Trophoblast cell (in vitro differentiated cells and primary cell): ENCODE results near the gene P3H1.
"Not testable (repeated sequence)": the region's sequence is repeated elsewhere in the genome, so short reads cannot be mapped to it uniquely, and the experiment has no call there.

ENCODE experiments used
- DNase-seq, 2 donors: peaks; one replicate each; pipeline ENCODE4 v3.0.0-alpha.2; 2016
- H2AFZ ChIP-seq: 2 replicates; pipeline ENCODE4 v1.6.1; 2013; ENCODE audit warnings: low read length, moderate library complexity, mild to moderate bottlenecking; ENCODE audit not compliant: insufficient read depth, poor library complexity
- H2AK5ac ChIP-seq: 2 replicates; pipeline ENCODE4 v1.6.1; 2013; ENCODE audit warnings: mild to moderate bottlenecking, low read length
- H2BK120ac ChIP-seq: 2 replicates; pipeline ENCODE4 v1.6.1; 2013; ENCODE audit warnings: low read length, mild to moderate bottlenecking, moderate library complexity; ENCODE audit not compliant: insufficient read depth, poor library complexity
- H2BK12ac ChIP-seq: 2 replicates; pipeline ENCODE4 v1.6.1; 2013; ENCODE audit warnings: mild to moderate bottlenecking, low read length, moderate library complexity
- H2BK5ac ChIP-seq: 2 replicates; pipeline ENCODE4 v1.6.1; 2013; ENCODE audit warnings: low read length, low read depth, moderate library complexity, mild to moderate bottlenecking; ENCODE audit not compliant: poor library complexity
- H3K14ac ChIP-seq: 2 replicates; pipeline ENCODE4 v1.6.1; 2013; ENCODE audit warnings: mild to moderate bottlenecking, low read length
- H3K18ac ChIP-seq: 2 replicates; pipeline ENCODE4 v1.6.1; 2013; ENCODE audit warnings: mild to moderate bottlenecking, low read length
- H3K23ac ChIP-seq: 2 replicates; pipeline ENCODE4 v1.6.1; 2013; ENCODE audit warnings: low read length
- H3K27ac ChIP-seq: 2 replicates; pipeline ENCODE4 v1.5.1; 2013; ENCODE audit warnings: low read depth, mild to moderate bottlenecking, inconsistent platforms, low read length, moderate library complexity
- H3K27me3 ChIP-seq: 2 replicates; pipeline ENCODE4 v1.6.1; 2013; ENCODE audit warnings: inconsistent platforms, mild to moderate bottlenecking, low read length, moderate library complexity; ENCODE audit not compliant: insufficient read depth
- H3K36me3 ChIP-seq, 2 experiments: 1 replicate in 1 of 2; 2 replicates in 1 of 2; pipeline ENCODE4 v1.6.1; 2013; ENCODE audit warnings: low read length in 2 of 2, mild to moderate bottlenecking in 2 of 2, moderate library complexity in 1 of 2; ENCODE audit not compliant: insufficient read depth in 2 of 2, control insufficient read depth in 1 of 2
- H3K4ac ChIP-seq: 2 replicates; pipeline ENCODE4 v1.6.1; 2013; ENCODE audit warnings: low read depth, mild to moderate bottlenecking, low read length, moderate library complexity
- H3K4me1 ChIP-seq, 2 experiments: 1 replicate in 1 of 2; 2 replicates in 1 of 2; pipeline ENCODE4 v1.6.1; 2013; ENCODE audit warnings: low read length in 2 of 2, mild to moderate bottlenecking in 2 of 2, moderate library complexity in 1 of 2; ENCODE audit not compliant: insufficient read depth in 2 of 2, control insufficient read depth in 1 of 2
- H3K4me2 ChIP-seq: 2 replicates; pipeline ENCODE4 v1.6.1; 2013; ENCODE audit warnings: inconsistent platforms, mild to moderate bottlenecking, low read length, moderate library complexity
- H3K4me3 ChIP-seq: 2 replicates; pipeline ENCODE4 v1.5.1; 2013; ENCODE audit warnings: mild to moderate bottlenecking, low read depth, low read length, inconsistent platforms
- H3K79me1 ChIP-seq: one replicate; pipeline ENCODE4 v1.6.1; 2013; ENCODE audit warnings: low read length
- H3K79me2 ChIP-seq: 2 replicates; pipeline ENCODE4 v1.6.1; 2013; ENCODE audit warnings: low read length, mild to moderate bottlenecking; ENCODE audit not compliant: control insufficient read depth, insufficient read depth, poor library complexity
- H3K9ac ChIP-seq: 2 replicates; pipeline ENCODE4 v1.6.1; 2013; ENCODE audit warnings: mild to moderate bottlenecking, low read length
- H3K9me3 ChIP-seq: 2 replicates; pipeline ENCODE4 v1.6.1; 2013; ENCODE audit warnings: low read depth, mild to moderate bottlenecking, control low read depth, inconsistent platforms, low read length; ENCODE audit not compliant: insufficient read depth
- H4K12ac ChIP-seq: 2 replicates; pipeline ENCODE4 v1.6.1; 2013; ENCODE audit warnings: low read depth, mild to moderate bottlenecking, low read length, moderate library complexity
- H4K8ac ChIP-seq: 2 replicates; pipeline ENCODE4 v1.6.1; 2013; ENCODE audit warnings: low read depth, mild to moderate bottlenecking, low read length, moderate library complexity
- H4K91ac ChIP-seq: one replicate; pipeline ENCODE4 v1.6.1; 2013; ENCODE audit warnings: low read depth, mild to moderate bottlenecking, low read length, moderate library complexity
- WGBS: extraction: QIAGEN DNeasy Blood & Tissue Kit; methylation state at CpG from one replicate; pipeline ENCODE4 v1.1.7; 2013; ENCODE audit warnings: missing lambda C conversion rate; ENCODE audit not compliant: insufficient read length, insufficient coverage; ENCODE audit errors: extremely low coverage; 5-methylcytosine and 5-hydroxymethylcytosine counted together

P3H1 gene

DNA sequence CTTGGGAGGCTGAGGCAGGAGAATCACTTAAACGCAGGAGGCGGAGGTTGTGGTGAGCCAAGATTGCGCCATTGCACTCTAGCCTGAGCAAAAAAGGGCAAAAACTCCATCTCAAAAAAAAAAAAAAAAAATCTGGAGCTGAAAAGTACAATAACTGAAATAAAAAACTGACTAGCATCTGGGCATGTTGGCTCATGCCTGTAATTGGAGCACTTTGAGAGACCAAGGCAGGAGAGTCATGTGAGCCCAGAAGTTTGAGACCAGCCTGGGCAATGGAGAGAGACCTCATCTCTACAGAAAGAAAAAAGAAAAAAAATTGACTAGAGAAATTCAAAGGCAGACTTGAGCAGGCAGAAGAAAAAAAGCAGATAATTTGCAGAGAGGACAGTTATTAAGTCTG lies 44.9 kb downstream of the P3H1 start:
- no peak overlapping the region for H4K12ac ChIP-seq
- H3K4me1 ChIP-seq, result no peaks in the 10 kb centered on the region
- H3K9ac ChIP-seq, result no peak overlapping the region
- H4K8ac ChIP-seq, result no peak overlapping the region
- H3K9me3 ChIP-seq, result no peaks in the 10 kb centered on the region
- no peak overlapping the region for H3K27ac ChIP-seq
- no peak overlapping the region for H3K4ac ChIP-seq
- no peak overlapping the region for H3K14ac ChIP-seq
- no peak overlapping the region for H4K91ac ChIP-seq
- no peak overlapping the region for H2BK120ac ChIP-seq
- DNase-seq, result no peak
- no peak overlapping the region for H3K4me2 ChIP-seq
- no peaks in the 10 kb centered on the region for H3K79me2 ChIP-seq
- no CpG with 5 or more reads among the region's 3 CpGs for WGBS
- H2AK5ac ChIP-seq, result no peak overlapping the region
- H3K27me3 ChIP-seq, result no peaks in the 10 kb centered on the region
- no peak overlapping the region for H3K18ac ChIP-seq
- H3K23ac ChIP-seq, result no peak overlapping the region
- no peak overlapping the region for H3K4me3 ChIP-seq
- no peak overlapping the region for H2BK12ac ChIP-seq
- H3K36me3 ChIP-seq, result peaks cover 0 to 3% of the 10 kb centered on the region in 2 experiments
- no peak overlapping the region for H2AFZ ChIP-seq
- no peaks in the 10 kb centered on the region for H3K79me1 ChIP-seq
- no peak overlapping the region for H2BK5ac ChIP-seq

DNA sequence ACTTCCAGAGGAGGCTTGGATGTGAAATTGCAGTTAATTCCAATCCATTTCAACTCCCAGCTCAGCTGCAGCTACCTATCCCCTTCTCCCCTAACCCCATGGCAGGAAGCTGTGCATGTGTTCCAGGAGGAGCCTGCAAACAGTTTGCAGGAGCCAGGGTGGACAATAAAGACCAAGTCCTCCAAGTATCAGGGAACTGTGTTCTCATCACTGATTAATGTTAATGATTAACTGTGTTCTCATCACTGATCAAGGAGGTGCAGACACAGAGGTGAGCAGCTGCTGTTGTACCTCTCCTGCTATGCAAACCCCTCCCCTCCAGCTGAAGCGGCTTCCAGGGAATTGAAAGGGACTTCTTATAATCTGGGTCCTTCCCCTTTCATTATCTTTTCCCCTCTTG lies 46.0 kb downstream of the P3H1 start:
- no peak overlapping the region for H3K4me3 ChIP-seq
- WGBS, result no CpG with 5 or more reads among the region's 1 CpG
- no peak overlapping the region for H3K4me2 ChIP-seq
- no peak overlapping the region for H4K12ac ChIP-seq
- no peaks in the 10 kb centered on the region for H3K27me3 ChIP-seq
- no peaks in the 10 kb centered on the region for H3K79me2 ChIP-seq
- no peak overlapping the region for H2BK120ac ChIP-seq
- H3K18ac ChIP-seq, result no peak overlapping the region
- H2AK5ac ChIP-seq, result no peak overlapping the region
- H3K9ac ChIP-seq, result no peak overlapping the region
- H3K9me3 ChIP-seq, result peaks cover 1% of the 10 kb centered on the region
- H2BK12ac ChIP-seq, result no peak overlapping the region
- no peak overlapping the region for H3K23ac ChIP-seq
- DNase-seq, result no peak
- H3K14ac ChIP-seq, result no peak overlapping the region
- H2BK5ac ChIP-seq, result no peak overlapping the region
- H2AFZ ChIP-seq, result no peak overlapping the region
- H3K4me1 ChIP-seq, result no peaks in the 10 kb centered on the region
- H4K91ac ChIP-seq, result no peak overlapping the region
- H3K79me1 ChIP-seq, result no peaks in the 10 kb centered on the region
- H4K8ac ChIP-seq, result no peak overlapping the region
- H3K27ac ChIP-seq, result no peak overlapping the region
- H3K4ac ChIP-seq, result no peak overlapping the region
- peaks cover 0 to 3% of the 10 kb centered on the region in 2 experiments for H3K36me3 ChIP-seq

DNA sequence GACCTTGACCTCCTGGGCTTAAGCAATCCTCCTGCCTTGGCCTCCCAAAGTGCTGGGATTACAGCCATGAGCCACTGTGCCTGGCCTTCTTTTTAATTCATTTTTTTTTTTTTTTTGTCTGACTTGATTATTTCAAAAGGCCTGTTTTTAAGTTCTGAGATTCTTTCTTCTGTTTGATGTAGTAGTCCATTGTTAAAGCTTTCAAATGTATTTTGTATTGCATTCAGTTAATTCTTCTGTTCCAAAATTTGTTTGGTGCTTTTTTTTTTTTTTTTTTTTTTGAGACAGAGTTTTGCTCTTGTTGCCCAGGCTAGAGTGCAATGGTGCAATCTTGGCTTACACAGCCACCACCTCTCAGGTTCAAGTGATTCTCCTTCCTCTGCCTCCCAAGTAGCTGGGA lies 52.4 kb downstream of the P3H1 start:
- DNase-seq, H3K14ac ChIP-seq, H2AK5ac ChIP-seq, H2BK120ac ChIP-seq, H4K8ac ChIP-seq, H3K79me1 ChIP-seq, H3K79me2 ChIP-seq, H2BK12ac ChIP-seq, H3K18ac ChIP-seq, H3K27me3 ChIP-seq, H3K36me3 ChIP-seq, H3K4ac ChIP-seq, H2AFZ ChIP-seq, H2BK5ac ChIP-seq, H3K4me1 ChIP-seq, H4K12ac ChIP-seq, H3K23ac ChIP-seq, H3K27ac ChIP-seq, H3K4me2 ChIP-seq, H3K9ac ChIP-seq, H3K4me3 ChIP-seq, H4K91ac ChIP-seq, H3K9me3 ChIP-seq: not testable (repeated sequence)

DNA sequence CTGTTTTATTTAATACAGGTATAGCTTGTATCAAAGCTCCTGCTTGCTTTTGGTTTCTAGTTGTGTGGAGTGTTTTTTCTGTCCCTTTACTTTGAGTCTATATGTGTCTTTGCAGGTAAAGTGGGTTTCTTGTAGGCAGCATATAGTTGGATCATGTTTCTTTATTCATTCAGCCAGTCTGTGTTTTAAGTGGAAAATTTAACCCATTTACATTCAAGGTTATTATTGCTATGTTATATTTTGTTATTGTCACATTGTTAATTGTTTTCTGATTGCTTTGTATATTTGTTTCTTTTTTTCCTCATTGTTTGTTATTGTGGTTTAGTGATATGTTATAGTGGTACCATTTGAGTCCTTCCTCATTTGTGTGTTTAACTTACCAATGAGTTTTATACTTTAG lies 53.5 kb downstream of the P3H1 start:
- H3K79me2 ChIP-seq, result no peaks in the 10 kb centered on the region
- no peak for DNase-seq
- no peak overlapping the region for H2AFZ ChIP-seq
- H3K18ac ChIP-seq, result no peak overlapping the region
- peaks cover 4% of the 10 kb centered on the region for H3K9me3 ChIP-seq
- no peak overlapping the region for H2BK5ac ChIP-seq
- no peak overlapping the region for H2BK120ac ChIP-seq
- H3K23ac ChIP-seq, result no peak overlapping the region
- no peak overlapping the region for H4K12ac ChIP-seq
- H3K27me3 ChIP-seq, result no peaks in the 10 kb centered on the region
- no peak overlapping the region for H2AK5ac ChIP-seq
- no peak overlapping the region for H3K14ac ChIP-seq
- no peak overlapping the region for H4K91ac ChIP-seq
- H3K27ac ChIP-seq, result no peak overlapping the region
- H3K4me3 ChIP-seq, result no peak overlapping the region
- no peak overlapping the region for H3K9ac ChIP-seq
- no peaks in the 10 kb centered on the region for H3K4me1 ChIP-seq
- no peak overlapping the region for H4K8ac ChIP-seq
- no peaks in the 10 kb centered on the region for H3K79me1 ChIP-seq
- no peak overlapping the region for H3K4me2 ChIP-seq
- H2BK12ac ChIP-seq, result no peak overlapping the region
- H3K4ac ChIP-seq, result no peak overlapping the region
- peaks cover 7 to 10% of the 10 kb centered on the region in 2 experiments for H3K36me3 ChIP-seq

DNA sequence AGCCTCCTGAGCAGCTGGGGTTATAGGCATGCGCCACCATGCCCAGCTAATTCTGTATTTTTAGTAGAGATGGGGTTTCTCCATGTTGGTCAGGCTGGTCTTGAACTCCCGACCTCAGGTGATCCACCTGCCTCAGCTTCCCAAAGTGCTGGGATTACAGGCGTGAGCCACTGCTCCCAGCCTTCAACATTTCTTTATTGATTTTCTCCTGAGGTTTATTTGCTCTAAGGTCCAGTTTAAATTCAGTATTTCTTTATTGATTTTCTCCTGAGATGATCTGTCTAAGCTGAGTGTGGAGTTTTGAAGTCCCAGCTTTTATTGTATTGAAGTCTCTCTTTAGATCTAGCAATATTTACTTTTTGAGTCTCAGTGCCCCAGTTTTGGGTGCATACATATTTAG lies 54.0 kb downstream of the P3H1 start:
- H3K18ac ChIP-seq, H3K23ac ChIP-seq, H2AFZ ChIP-seq, H4K8ac ChIP-seq, H3K27me3 ChIP-seq, DNase-seq, H2BK120ac ChIP-seq, H4K12ac ChIP-seq, H2BK5ac ChIP-seq, H3K27ac ChIP-seq, H3K4me3 ChIP-seq, H3K9ac ChIP-seq, H3K4me1 ChIP-seq, H2AK5ac ChIP-seq, H3K79me2 ChIP-seq, H2BK12ac ChIP-seq, H3K79me1 ChIP-seq, H4K91ac ChIP-seq, H3K14ac ChIP-seq, H3K4ac ChIP-seq, H3K9me3 ChIP-seq, H3K4me2 ChIP-seq: not testable (repeated sequence)
- peaks cover 8 to 12% of the 10 kb centered on the region in 2 experiments for H3K36me3 ChIP-seq
- no CpG with 5 or more reads among the region's 3 CpGs for WGBS
